Esophagus squamous epithelium (tissue), 5 donors: ENCODE measurements around the gene ZNF487. TPM values are rescaled to one million over a fixed set of nuclear protein-coding genes. Genes with fewer than 3 reads are reported as not detected.

Experiments used
- DNase-seq: peaks from one replicate; lab custom pipeline; 2025; lab: John Stamatoyannopoulos, UW
- H3K27ac ChIP-seq, 4 donors: fragments of 200-600 bp; sonication (generic); one replicate each; pipeline ENCODE4 v1.5.1; 2016 to 2019; ENCODE audit warnings: mild to moderate bottlenecking in 1 of 4
- H3K27me3 ChIP-seq, 4 donors: fragments of 200-600 bp; sonication (generic); 1 replicate in 3 of 4; 2 replicates in 1 of 4; pipeline versions ENCODE4 v1.5.1 to v1.6.0; 2017 to 2021; ENCODE audit warnings: antibody characterized with exemption in 1 of 4
- H3K36me3 ChIP-seq, 3 donors: fragments of 200-600 bp; sonication (generic); one replicate each; pipeline ENCODE4 v1.5.1; 2016 to 2019
- H3K4me1 ChIP-seq, 3 donors: fragments of 200-600 bp; sonication (generic); one replicate each; pipeline ENCODE4 v1.5.1; 2017 to 2019
- H3K4me3 ChIP-seq, 4 donors: fragments of 200-600 bp; sonication (generic); 1 replicate in 3 of 4; 2 replicates in 1 of 4; pipeline ENCODE4 v1.5.1; 2016 to 2019; ENCODE audit warnings: mild to moderate bottlenecking in 2 of 4, moderate library complexity in 1 of 4
- H3K9me3 ChIP-seq, 3 donors: fragments of 200-600 bp; sonication (generic); one replicate each; pipeline ENCODE4 v1.5.1; 2016 to 2019
- CTCF ChIP-seq, 6 experiments: fragments of 450-650 bp in 4 of 6; fragments of 200-600 bp in 2 of 6; sonication (generic) in 2 of 6; IDR thresholded peaks; one replicate each; pipeline ENCODE4 v1.5.1; 2016 to 2019; ENCODE audit warnings: antibody characterized with exemption in 6 of 6, mild to moderate bottlenecking in 4 of 6, moderate library complexity in 4 of 6
- POLR2A ChIP-seq, 4 donors: fragments of 450-650 bp; IDR thresholded peaks; one replicate each; pipeline ENCODE4 v1.6.1; 2017; ENCODE audit warnings: antibody characterized with exemption in 4 of 4, mild to moderate bottlenecking in 4 of 4, moderate library complexity in 3 of 4
- WGBS, 2 donors: methylation state at CpG; one replicate each; pipeline ENCODE4 v1.1.5; 2018; 5-methylcytosine and 5-hydroxymethylcytosine counted together
- intact Hi-C: fragments of 100-400 bp; cut with DNase I; formaldehyde crosslinking; loops from one replicate; pipeline ENCODE4 v1.15.0; 2022
- total RNA-seq, 4 donors: library from RNA; depleted of rRNA; stranded (reverse); fragments of >200 nt; gene quantifications; one replicate each; pipeline ENCODE4 v1.1.0, GENCODE V29; 2016
- donor health status: DM: yes; HTN: yes; CAD: no.

ZNF487 gene
- total RNA-seq, 4 donors from 2014 or later = 1.7 to 4.6 (median 4.2) TPM

GRCh38 chr10:43399320-43400310 lies 37.3 kb upstream of the ZNF487 start:
- peak overlapping the region in 2 of 4 donors; percentile 34 to 98 for H3K27ac ChIP-seq
- TF ChIP-seq CTCF (IDR thresholded peaks at IDR 0.05) = no peak
- TF ChIP-seq POLR2A (IDR thresholded peaks at IDR 0.05) = no peak
- H3K27me3 ChIP-seq = no peaks in the 10 kb centered on the region
- intact Hi-C loops = no loop called here
- 63 to 81% methylated on average over 5 of the region's 5 CpGs for WGBS, 2 donors
- no peaks in the 10 kb centered on the region for H3K9me3 ChIP-seq
- peaks cover 0 to 32% (median 0%) of the 10 kb centered on the region in 3 donors for H3K36me3 ChIP-seq
- H3K4me1 ChIP-seq = peaks cover 29 to 98% (median 76%) of the 10 kb centered on the region in 3 donors
- no peak for DNase-seq
- H3K4me3 ChIP-seq = no peak overlapping the region

GRCh38 chr10:43401627-43402026 lies 35.3 kb upstream of the ZNF487 start:
- Histone ChIP-seq H3K9me3 (no peaks in the 10 kb centered on the region), H3K27ac (peak overlapping the region in 1 of 4 donors; percentile 2), H3K4me1 (peaks cover 32 to 98% (median 76%) of the 10 kb centered on the region in 3 donors), H3K4me3 (no peak overlapping the region), H3K36me3 (peaks cover 0 to 26% (median 0%) of the 10 kb centered on the region in 3 donors), H3K27me3 (no peaks in the 10 kb centered on the region)
- TF ChIP-seq CTCF (IDR thresholded peaks at IDR 0.05) (no peak), POLR2A (IDR thresholded peaks at IDR 0.05) (no peak)
- DNase-seq = no peak
- 74 to 86% methylated on average over 2 of the region's 2 CpGs for WGBS, 2 donors
- intact Hi-C loops = no loop called here

- peaks cover 32 to 96% (median 76%) of the 10 kb centered on the region in 3 donors for H3K4me1 ChIP-seq
- H3K4me3 ChIP-seq = no peak overlapping the region
- no peak for TF ChIP-seq POLR2A (IDR thresholded peaks at IDR 0.05)
- TF ChIP-seq CTCF (IDR thresholded peaks at IDR 0.05) = no peak
- no peaks in the 10 kb centered on the region for H3K9me3 ChIP-seq
- peaks cover 0 to 26% (median 0%) of the 10 kb centered on the region in 3 donors for H3K36me3 ChIP-seq
- intact Hi-C loops = no loop called here
- WGBS, 2 donors = 33 to 36% methylated on average over 4 of the region's 4 CpGs
- H3K27me3 ChIP-seq = no peaks in the 10 kb centered on the region
- DNase-seq = no peak
- peak overlapping the region in 1 of 4 donors; percentile 40 for H3K27ac ChIP-seq
Measured at GRCh38 chr10:43402176-43402575, 34.7 kb upstream of the ZNF487 start.

- no peaks in the 10 kb centered on the region for H3K9me3 ChIP-seq
- no peak for DNase-seq
- H3K27ac ChIP-seq = peak overlapping the region in 2 of 4 donors; percentile 33 to 97
- H3K4me3 ChIP-seq = no peak overlapping the region
- H3K4me1 ChIP-seq = peaks cover 32 to 90% (median 72%) of the 10 kb centered on the region in 3 donors
- peaks cover 0 to 26% (median 0%) of the 10 kb centered on the region in 3 donors for H3K36me3 ChIP-seq
- intact Hi-C loops = no loop called here
- H3K27me3 ChIP-seq = no peaks in the 10 kb centered on the region
- WGBS, 2 donors = 54 to 70% methylated on average over 7 of the region's 7 CpGs
- TF ChIP-seq CTCF (IDR thresholded peaks at IDR 0.05) = no peak
- TF ChIP-seq POLR2A (IDR thresholded peaks at IDR 0.05) = no peak
Measured at GRCh38 chr10:43402880-43403452, 33.9 kb upstream of the ZNF487 start.
